ENCODE results near the gene FAM210B. TPM values are rescaled to one million over a fixed set of nuclear protein-coding genes. Genes with fewer than 3 reads are reported as not detected.

Gene FAM210B
- total and polyA plus RNA-seq, 2 of the 8 experiments (the other 6 are each of a cell fraction or from before 2014, with no cell fraction given): 9.4 to 15.0 TPM

DNA sequence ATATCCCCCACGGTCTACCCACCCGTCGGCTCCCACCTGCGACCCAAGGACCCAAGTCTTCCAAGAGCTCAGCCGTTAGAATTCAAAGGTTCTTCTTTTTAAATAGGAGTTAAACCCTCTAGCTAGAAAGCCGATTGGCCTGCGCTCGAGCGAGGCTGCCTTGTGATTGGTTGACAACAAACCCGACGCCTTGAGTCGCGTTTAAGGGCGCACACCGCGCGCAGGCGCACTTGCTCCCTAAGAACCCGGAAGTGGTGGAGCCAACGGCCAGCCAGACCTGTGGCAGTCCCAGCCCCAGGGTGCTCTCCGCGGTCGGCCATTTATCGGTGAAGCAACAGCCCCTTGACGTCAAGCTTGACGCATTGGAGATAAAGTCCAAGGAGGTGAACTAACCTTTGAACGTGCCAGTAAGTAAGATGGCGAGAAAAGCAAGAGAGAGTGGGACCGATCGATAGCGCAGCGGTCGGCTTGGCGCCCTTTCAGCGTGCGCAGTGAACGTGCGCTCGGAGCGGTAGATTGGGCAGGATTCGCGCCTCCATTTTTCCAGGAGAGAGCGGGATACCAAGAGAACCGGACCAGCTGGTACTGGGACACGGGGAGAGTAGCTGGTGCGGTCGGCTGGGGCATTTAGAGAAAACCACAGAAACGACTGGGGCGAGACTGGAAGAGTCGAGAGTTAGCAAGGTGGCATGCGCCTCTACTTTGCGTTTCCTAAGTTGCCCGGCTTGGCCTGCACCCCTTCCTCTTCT is 33.5 kb downstream of the FAM210B start, which contains the start of the genes AURKA and CSTF1 (continued):
- TF ChIP-seq, protein P1, sequence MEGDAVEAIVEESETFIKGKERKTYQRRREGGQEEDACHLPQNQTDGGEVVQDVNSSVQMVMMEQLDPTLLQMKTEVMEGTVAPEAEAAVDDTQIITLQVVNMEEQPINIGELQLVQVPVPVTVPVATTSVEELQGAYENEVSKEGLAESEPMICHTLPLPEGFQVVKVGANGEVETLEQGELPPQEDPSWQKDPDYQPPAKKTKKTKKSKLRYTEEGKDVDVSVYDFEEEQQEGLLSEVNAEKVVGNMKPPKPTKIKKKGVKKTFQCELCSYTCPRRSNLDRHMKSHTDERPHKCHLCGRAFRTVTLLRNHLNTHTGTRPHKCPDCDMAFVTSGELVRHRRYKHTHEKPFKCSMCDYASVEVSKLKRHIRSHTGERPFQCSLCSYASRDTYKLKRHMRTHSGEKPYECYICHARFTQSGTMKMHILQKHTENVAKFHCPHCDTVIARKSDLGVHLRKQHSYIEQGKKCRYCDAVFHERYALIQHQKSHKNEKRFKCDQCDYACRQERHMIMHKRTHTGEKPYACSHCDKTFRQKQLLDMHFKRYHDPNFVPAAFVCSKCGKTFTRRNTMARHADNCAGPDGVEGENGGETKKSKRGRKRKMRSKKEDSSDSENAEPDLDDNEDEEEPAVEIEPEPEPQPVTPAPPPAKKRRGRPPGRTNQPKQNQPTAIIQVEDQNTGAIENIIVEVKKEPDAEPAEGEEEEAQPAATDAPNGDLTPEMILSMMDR (IDR thresholded peaks at IDR 0.05; ENCODE audit: control extremely low read depth in 1 of 3, insufficient read depth in 1 of 3, low read depth in 1 of 3, low read length in 3 of 3): no peak
- TF ChIP-seq, protein P2, sequence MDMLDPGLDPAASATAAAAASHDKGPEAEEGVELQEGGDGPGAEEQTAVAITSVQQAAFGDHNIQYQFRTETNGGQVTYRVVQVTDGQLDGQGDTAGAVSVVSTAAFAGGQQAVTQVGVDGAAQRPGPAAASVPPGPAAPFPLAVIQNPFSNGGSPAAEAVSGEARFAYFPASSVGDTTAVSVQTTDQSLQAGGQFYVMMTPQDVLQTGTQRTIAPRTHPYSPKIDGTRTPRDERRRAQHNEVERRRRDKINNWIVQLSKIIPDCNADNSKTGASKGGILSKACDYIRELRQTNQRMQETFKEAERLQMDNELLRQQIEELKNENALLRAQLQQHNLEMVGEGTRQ (IDR thresholded peaks at IDR 0.05; ENCODE audit: low read length): no peak
- TF ChIP-seq NANOG (IDR thresholded peaks at IDR 0.05; ENCODE audit: insufficient read depth, low read depth, low read length, poor library complexity, severe bottlenecking): no peak
- no peak for TF ChIP-seq SP2 (IDR thresholded peaks at IDR 0.05; ENCODE audit: low read length)
- peak; percentile 99 for TF ChIP-seq YY1 (IDR thresholded peaks at IDR 0.05; ENCODE audit: low read depth, low read length)
- TF ChIP-seq, protein P3, sequence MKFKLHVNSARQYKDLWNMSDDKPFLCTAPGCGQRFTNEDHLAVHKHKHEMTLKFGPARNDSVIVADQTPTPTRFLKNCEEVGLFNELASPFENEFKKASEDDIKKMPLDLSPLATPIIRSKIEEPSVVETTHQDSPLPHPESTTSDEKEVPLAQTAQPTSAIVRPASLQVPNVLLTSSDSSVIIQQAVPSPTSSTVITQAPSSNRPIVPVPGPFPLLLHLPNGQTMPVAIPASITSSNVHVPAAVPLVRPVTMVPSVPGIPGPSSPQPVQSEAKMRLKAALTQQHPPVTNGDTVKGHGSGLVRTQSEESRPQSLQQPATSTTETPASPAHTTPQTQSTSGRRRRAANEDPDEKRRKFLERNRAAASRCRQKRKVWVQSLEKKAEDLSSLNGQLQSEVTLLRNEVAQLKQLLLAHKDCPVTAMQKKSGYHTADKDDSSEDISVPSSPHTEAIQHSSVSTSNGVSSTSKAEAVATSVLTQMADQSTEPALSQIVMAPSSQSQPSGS (IDR thresholded peaks at IDR 0.05; ENCODE audit: low read length): no peak
- TF ChIP-seq CEBPB (IDR thresholded peaks at IDR 0.05; ENCODE audit: low read depth, low read length): peak; percentile 99
- peak; percentile 31; the same call in 1 of the 2 replicates for TF ChIP-seq JUND (IDR thresholded peaks at IDR 0.05; ENCODE audit: low read length)
- TF ChIP-seq TCF12 (IDR thresholded peaks at IDR 0.05; ENCODE audit: low read depth, low read length): no peak
- peak; percentile 69 for TF ChIP-seq POLR2AphosphoS5 (IDR thresholded peaks at IDR 0.05; ENCODE audit: low read depth, low read length)
- TF ChIP-seq EZH2 (IDR thresholded peaks at IDR 0.05; ENCODE audit: low read depth, low read length, severe bottlenecking): no peak
- TF ChIP-seq CBX8 (IDR thresholded peaks at IDR 0.05; ENCODE audit: borderline replicate concordance, low read depth, low read length): no peak
- TF ChIP-seq SRF (IDR thresholded peaks at IDR 0.05; ENCODE audit: low read depth, low read length): peak; percentile 90
- TF ChIP-seq BCL11A (IDR thresholded peaks at IDR 0.05; ENCODE audit: low read depth in 2 of 2, low read length in 2 of 2): no peak
- TF ChIP-seq CHD1 (IDR thresholded peaks at IDR 0.05; ENCODE audit: low read depth, low read length): no peak
- TF ChIP-seq JUN (IDR thresholded peaks at IDR 0.05; ENCODE audit: low read depth, low read length): no peak
- no peak for TF ChIP-seq BACH1 (IDR thresholded peaks at IDR 0.05; ENCODE audit: low read length)
- TF ChIP-seq GABPA (IDR thresholded peaks at IDR 0.05; ENCODE audit: borderline replicate concordance, insufficient read depth, low read length): no peak
- TF ChIP-seq ZNF274 (IDR thresholded peaks at IDR 0.05; ENCODE audit: borderline replicate concordance, extremely low read depth, low read length): no peak

Measured in H1 (cell line).